Activated CD4-positive, alpha-beta T cell treated with anti-CD3 and anti-CD28 coated beads for 36 hours (primary cell): ENCODE results near the gene TIAM2. TPM values are rescaled to one million over a fixed set of nuclear protein-coding genes. Genes with fewer than 3 reads are reported as not detected.

Experiments
- ATAC-seq: fragments of 200-7000 bp; cut with Tn5 transposase; one replicate; pipeline ENCODE4 v1.10.0; 2021; ENCODE audit warnings: mild to moderate bottlenecking, moderate library complexity
- CTCF ChIA-PET: fragments of 350-600 bp; sonication (Branson Sonifier 250); formaldehyde crosslinking; loops from one replicate; lab custom pipeline; 2021; ENCODE audit warnings: antibody characterized with exemption; lab: Charles Lee
- POLR2A ChIA-PET: fragments of 350-600 bp; sonication (Branson Sonifier 250); formaldehyde crosslinking; loops from one replicate; lab custom pipeline; 2021; ENCODE audit warnings: antibody characterized with exemption, inconsistent platforms; lab: Charles Lee
- DNase-seq: peaks from one replicate; pipeline ENCODE4 v3.0.0-alpha.2; 2020
- H3K27ac Mint-ChIP-seq: one replicate; pipeline ENCODE4 v1.8.0; 2021; ENCODE audit warnings: mixed read lengths
- H3K27me3 Mint-ChIP-seq: one replicate; pipeline ENCODE4 v1.8.0; 2021; ENCODE audit warnings: mixed read lengths
- H3K36me3 Mint-ChIP-seq: one replicate; pipeline ENCODE4 v1.8.0; 2021; ENCODE audit warnings: low read depth, mixed read lengths
- H3K4me1 Mint-ChIP-seq: one replicate; pipeline ENCODE4 v1.8.0; 2021; ENCODE audit warnings: mixed read lengths
- H3K4me3 Mint-ChIP-seq: one replicate; pipeline ENCODE4 v1.8.0; 2021; ENCODE audit warnings: mild to moderate bottlenecking, moderate library complexity, mixed read lengths
- H3K9me3 Mint-ChIP-seq: one replicate; pipeline ENCODE4 v1.8.0; 2021; ENCODE audit warnings: low read depth, mixed read lengths
- intact Hi-C, 2 experiments: fragments of 100-400 bp; cut with DNase I in 1 of 2; cut with micrococcal nuclease in 1 of 2; formaldehyde crosslinking; loops; one replicate each; pipeline versions ENCODE4 v1.14.2 to v1.15.1; 2022 to 2024; cut with DNase I, micrococcal nuclease
- total RNA-seq, 2 experiments: library from RNA; stranded (reverse); gene quantifications; one replicate each; pipeline ENCODE4 v1.2.3, GENCODE V29; 2021

Gene TIAM2
- total RNA-seq, 2 experiments from 2014 or later = 10.4 to 12.0 TPM

DNA sequence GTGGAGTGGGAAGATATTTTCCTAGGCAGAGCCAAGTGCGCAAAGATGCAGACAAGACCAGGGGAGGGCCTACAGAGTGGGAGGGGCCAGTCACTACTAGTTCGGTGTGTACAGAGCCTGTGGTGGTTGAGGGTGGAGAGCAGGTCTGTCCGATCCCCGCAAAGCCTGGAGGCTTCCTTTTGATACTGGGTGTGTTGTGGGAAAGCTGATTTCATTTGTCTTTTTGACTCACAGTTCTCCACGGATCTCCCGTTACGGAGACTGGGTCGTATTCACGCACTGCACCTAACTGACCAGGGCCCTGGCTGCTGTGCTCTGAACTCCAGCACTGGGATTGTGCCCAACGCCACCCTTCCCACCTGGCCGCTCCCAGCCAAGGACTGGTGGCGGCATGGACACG, 1.4 kb upstream of the TIAM2 start:
- H3K4me3 Mint-ChIP-seq = peak overlapping the region; percentile 32

DNA sequence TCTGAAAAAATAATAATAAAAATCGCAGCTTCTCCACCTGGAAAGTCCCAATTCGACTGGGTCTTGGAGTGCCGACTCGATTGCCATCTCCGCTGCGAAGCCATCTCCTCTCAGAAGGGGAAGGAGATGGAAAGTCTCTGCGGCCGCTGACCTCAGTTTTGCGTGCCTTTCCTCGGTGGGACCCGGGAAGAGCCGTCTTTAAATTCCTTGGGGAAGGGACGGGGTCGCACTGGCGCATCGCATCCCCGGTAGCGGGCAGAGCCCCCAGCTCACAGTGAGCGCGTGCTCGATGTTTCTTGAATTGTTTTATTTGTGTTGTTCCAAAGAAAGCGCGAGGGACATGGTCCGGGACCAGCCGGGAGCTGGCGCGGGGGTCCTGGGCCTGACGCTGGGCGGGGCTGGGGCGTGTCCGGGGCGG, 270 bp upstream of the TIAM2 start:
- intact Hi-C loops = loop anchor here (1.0 to 5.0 kb wide), 3 partner anchors 157 to 179 kb away; no protein-coding TSS in a partner anchor
- ATAC-seq = no peak
- no peak for DNase-seq
- peak overlapping the region; percentile 65 for H3K4me3 Mint-ChIP-seq
- H3K36me3 Mint-ChIP-seq = no peaks in the 10 kb centered on the region
- no peaks in the 10 kb centered on the region for H3K9me3 Mint-ChIP-seq
- H3K4me1 Mint-ChIP-seq = peaks cover 11% of the 10 kb centered on the region
- H3K27ac Mint-ChIP-seq = no peak overlapping the region
- POLR2A ChIA-PET = no interaction called here
- CTCF ChIA-PET = interaction anchor here (0.7 kb wide), 1 partner anchor 13 kb away, joined by 4 read pairs; no protein-coding TSS in a partner anchor
- peaks cover 36% of the 10 kb centered on the region for H3K27me3 Mint-ChIP-seq

More for the DNA sequence above, 1.4 kb upstream of the TIAM2 start:
- ChIA-PET CTCF (no interaction called here), POLR2A (no interaction called here)
- H3K9me3 Mint-ChIP-seq = no peaks in the 10 kb centered on the region
- DNase-seq (no peak), ATAC-seq (no peak)
- intact Hi-C loops = no loop called here
- H3K4me1 Mint-ChIP-seq = peaks cover 11% of the 10 kb centered on the region
- peaks cover 34% of the 10 kb centered on the region for H3K27me3 Mint-ChIP-seq
- H3K27ac Mint-ChIP-seq = no peak overlapping the region
- H3K36me3 Mint-ChIP-seq = no peaks in the 10 kb centered on the region

DNA sequence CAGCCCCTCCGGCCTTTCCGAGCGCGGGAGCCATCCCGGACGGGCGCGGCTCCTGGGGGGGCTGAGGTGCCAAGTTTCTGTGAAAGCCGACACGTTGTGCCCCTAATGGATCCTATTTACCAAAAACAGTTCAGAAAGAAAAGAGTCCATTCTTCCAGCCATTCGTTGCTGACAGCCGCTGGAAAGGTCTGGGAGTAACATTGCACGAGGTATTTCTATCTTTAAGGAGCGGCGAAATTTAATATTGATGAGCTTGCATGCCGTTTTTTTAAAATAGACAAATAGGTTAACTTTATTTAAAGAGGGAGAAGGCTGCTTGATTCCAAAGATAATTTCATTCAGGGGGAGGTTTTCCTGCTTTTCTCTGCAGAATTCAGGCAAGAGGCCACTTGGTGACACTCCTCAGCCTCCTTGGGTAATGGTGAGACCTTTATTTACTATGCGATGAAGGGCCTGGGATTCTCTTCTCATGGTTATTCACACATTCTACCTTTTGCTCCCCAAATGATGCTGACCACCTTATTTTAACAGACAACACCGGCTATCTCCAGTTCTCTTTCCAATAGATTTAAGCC, 988 bp downstream of the TIAM2 start:
- no peak overlapping the region for H3K27ac Mint-ChIP-seq
- H3K4me1 Mint-ChIP-seq = peaks cover 11% of the 10 kb centered on the region
- peaks cover 36% of the 10 kb centered on the region for H3K27me3 Mint-ChIP-seq
- no peak for DNase-seq
- no peak for ATAC-seq
- intact Hi-C loops = loop anchor here in 1 of 2 experiments (5.0 kb wide), 1 partner anchor 156 kb away; no protein-coding TSS in a partner anchor
- no peaks in the 10 kb centered on the region for H3K9me3 Mint-ChIP-seq
- ChIA-PET POLR2A (no interaction called here), CTCF (no interaction called here)
- peak overlapping the region; percentile 62 for H3K4me3 Mint-ChIP-seq
- no peaks in the 10 kb centered on the region for H3K36me3 Mint-ChIP-seq

DNA sequence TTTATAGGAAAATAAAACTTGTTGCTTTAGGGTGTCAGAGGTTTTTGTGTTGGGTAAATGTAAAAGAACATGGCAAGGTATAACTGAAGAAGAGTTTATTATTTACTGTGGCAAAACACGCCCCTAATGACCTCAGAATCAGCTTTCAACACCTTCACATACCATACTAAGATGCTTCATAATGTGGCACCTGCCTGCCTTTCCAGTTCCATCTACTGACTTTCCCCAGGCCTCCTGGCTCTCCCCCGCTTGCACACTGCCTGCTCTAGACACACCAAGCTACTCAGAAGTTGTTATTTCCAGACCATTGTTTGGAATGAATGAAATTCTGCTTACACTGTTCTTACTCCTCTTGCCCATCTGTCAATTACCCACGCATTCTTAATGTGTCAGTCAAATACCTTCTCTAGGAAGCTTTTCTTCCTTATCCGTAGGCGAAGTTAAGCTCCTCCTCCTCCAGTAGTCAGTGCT, 1.8 kb downstream of the TIAM2 start:
- Mint-ChIP-seq H3K27me3 (peaks cover 36% of the 10 kb centered on the region), H3K9me3 (no peaks in the 10 kb centered on the region), H3K36me3 (no peaks in the 10 kb centered on the region), H3K4me1 (peaks cover 11% of the 10 kb centered on the region), H3K27ac (no peak overlapping the region), H3K4me3 (peak overlapping the region; percentile 6)
- DNase-seq = no peak
- POLR2A ChIA-PET = interaction anchor here (0.6 kb wide), 1 partner anchor 99 kb away, joined by 5 read pairs; no protein-coding TSS in a partner anchor
- CTCF ChIA-PET = interaction anchor here (1.2 kb wide), 1 partner anchor 69 kb away, joined by 3 read pairs; no protein-coding TSS in a partner anchor
- peak; percentile 10 for ATAC-seq
- intact Hi-C loops = loop anchor here in 1 of 2 experiments (5.0 kb wide), 1 partner anchor 155 kb away; no protein-coding TSS in a partner anchor

DNA sequence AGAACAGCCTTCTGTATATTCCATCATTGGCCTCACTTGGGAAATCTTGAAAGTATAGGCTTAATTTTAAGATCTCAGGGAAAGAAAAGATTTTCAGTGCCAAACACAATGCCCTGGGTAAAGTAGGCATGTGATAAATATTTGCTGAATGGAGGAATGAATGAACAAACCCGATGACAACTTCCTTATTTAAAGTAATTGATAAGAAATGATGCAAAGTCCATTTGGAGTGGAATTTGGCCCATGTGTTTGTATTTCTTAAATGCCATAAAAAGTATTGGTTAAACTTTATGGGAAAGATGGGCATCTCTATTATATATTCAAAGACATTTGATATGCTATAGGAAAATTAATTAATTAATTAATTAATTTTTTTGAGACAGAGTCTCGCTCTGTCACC, 3.7 kb downstream of the TIAM2 start:
- intact Hi-C loops = loop anchor here in 1 of 2 experiments (5.0 kb wide), 1 partner anchor 153 kb away; no protein-coding TSS in a partner anchor
- Mint-ChIP-seq H3K36me3 (no peaks in the 10 kb centered on the region), H3K9me3 (no peaks in the 10 kb centered on the region), H3K4me3 (no peak overlapping the region), H3K27ac (no peak overlapping the region), H3K4me1 (peaks cover 11% of the 10 kb centered on the region), H3K27me3 (peaks cover 34% of the 10 kb centered on the region)
- DNase-seq (no peak), ATAC-seq (no peak)
- ChIA-PET POLR2A (no interaction called here), CTCF (interaction anchor here (1.4 kb wide), 1 partner anchor 25 kb away, joined by 3 read pairs; no protein-coding TSS in a partner anchor)

DNA sequence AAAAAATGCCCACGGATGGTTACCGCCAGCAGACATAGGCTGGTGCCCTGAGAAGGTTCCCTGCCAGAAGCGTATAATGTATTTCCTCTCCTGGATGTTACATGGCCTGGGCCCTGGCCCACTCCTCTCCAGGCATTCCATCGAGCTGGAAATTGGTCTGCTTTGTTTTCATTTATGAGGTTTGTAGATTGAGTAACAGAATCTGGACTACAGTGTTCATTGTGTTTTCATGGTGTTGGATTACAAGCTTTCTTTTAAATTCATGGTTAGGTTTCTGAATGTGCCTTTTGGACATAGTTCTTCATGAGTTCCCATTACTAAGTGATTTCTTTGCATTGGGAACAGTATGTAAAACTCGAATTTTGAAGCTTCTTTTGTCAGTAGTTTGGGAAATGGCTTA, 6.4 kb downstream of the TIAM2 start:
- Mint-ChIP-seq H3K4me3 (no peak overlapping the region), H3K27me3 (peaks cover 20% of the 10 kb centered on the region), H3K9me3 (no peaks in the 10 kb centered on the region), H3K36me3 (no peaks in the 10 kb centered on the region), H3K4me1 (peaks cover 7% of the 10 kb centered on the region), H3K27ac (no peak overlapping the region)
- POLR2A ChIA-PET = no interaction called here
- CTCF ChIA-PET = interaction anchor here (0.6 kb wide), 1 partner anchor 48 kb away, joined by 3 read pairs; no protein-coding TSS in a partner anchor
- intact Hi-C loops = no loop called here
- ATAC-seq (no peak), DNase-seq (no peak)

DNA sequence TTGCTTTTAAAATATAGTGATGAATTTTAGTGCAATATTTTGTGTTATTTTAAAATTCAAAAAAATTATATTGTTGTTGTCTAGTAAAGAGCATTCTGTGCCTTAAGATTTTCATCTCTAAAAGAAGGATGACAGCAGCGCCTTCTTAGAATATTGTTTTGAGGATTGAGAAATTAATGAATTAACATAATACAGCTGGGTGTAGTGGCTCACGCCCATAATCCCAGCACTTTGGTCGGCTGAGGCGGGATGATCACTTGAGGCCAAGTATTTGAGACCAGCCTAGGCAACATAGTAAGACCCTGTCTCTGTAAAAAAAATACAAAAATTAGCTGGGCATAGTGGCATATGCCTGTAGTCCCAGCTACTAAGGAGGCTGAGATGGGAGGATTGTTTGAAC, 6.8 kb downstream of the TIAM2 start:
- Mint-ChIP-seq H3K4me3 (no peak overlapping the region), H3K9me3 (no peaks in the 10 kb centered on the region), H3K4me1 (peaks cover 4% of the 10 kb centered on the region), H3K27me3 (peaks cover 15% of the 10 kb centered on the region), H3K36me3 (no peaks in the 10 kb centered on the region), H3K27ac (no peak overlapping the region)
- no peak for ATAC-seq
- ChIA-PET CTCF (interaction anchor here (0.6 kb wide), 1 partner anchor 49 kb away, joined by 3 read pairs; no protein-coding TSS in a partner anchor), POLR2A (no interaction called here)
- DNase-seq = no peak
- intact Hi-C loops = no loop called here

DNA sequence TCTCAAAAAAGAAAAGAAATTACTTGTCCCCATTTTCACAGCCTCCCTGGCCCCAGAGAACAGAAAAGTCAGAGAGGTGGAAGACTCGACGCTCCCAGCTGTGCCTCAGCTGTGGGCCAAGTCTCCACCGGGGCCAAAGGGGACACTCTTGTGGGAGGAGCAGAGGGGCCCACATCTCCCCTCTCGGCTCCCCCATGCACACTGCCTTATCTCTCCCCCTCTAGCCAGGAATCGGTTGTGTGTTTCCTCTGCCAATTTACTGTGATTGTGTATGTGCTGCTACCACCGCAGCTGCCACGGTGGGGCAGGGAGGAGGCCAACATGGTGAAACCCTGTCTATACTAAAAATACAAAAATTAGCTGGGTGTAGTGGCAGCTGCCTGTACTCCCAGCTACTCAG, 8.4 kb downstream of the TIAM2 start:
- H3K4me1 Mint-ChIP-seq = peaks cover 2% of the 10 kb centered on the region
- intact Hi-C loops = no loop called here
- ATAC-seq (no peak), DNase-seq (no peak)
- POLR2A ChIA-PET = no interaction called here
- peaks cover 3% of the 10 kb centered on the region for H3K27me3 Mint-ChIP-seq
- H3K36me3 Mint-ChIP-seq = no peaks in the 10 kb centered on the region
- CTCF ChIA-PET = interaction anchor here (0.9 kb wide), 1 partner anchor 14 kb away, joined by 4 read pairs; no protein-coding TSS in a partner anchor
- no peaks in the 10 kb centered on the region for H3K9me3 Mint-ChIP-seq
- no peak overlapping the region for H3K27ac Mint-ChIP-seq
- H3K4me3 Mint-ChIP-seq = no peak overlapping the region

DNA sequence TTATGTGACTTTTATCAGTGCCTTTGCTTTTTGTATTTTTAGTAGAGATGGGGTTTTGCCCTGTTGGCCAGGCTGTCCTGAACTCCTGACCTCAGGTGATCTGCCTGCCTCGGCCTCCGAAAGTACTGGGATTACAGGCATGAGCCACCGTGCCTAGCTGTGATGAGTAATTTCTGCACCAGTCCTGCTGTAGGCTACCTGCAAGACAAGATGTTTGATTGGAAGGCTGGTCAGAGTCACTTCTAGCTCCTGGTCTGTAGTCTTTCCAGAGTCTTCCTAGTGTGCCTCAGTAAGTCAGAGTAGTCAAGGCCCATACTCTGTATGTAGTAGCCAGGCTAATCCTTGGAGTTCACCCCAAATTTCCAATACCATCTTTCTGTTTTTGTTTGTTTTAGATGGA, 8.9 kb downstream of the TIAM2 start:
- ATAC-seq (no peak), DNase-seq (no peak)
- Mint-ChIP-seq H3K27me3 (peaks cover 2% of the 10 kb centered on the region), H3K27ac (no peak overlapping the region), H3K4me3 (no peak overlapping the region), H3K4me1 (peaks cover 2% of the 10 kb centered on the region), H3K36me3 (no peaks in the 10 kb centered on the region), H3K9me3 (no peaks in the 10 kb centered on the region)
- intact Hi-C loops = no loop called here
- CTCF ChIA-PET = interaction anchor here (0.9 kb wide), 1 partner anchor 15 kb away, joined by 4 read pairs; no protein-coding TSS in a partner anchor
- POLR2A ChIA-PET = no interaction called here

DNA sequence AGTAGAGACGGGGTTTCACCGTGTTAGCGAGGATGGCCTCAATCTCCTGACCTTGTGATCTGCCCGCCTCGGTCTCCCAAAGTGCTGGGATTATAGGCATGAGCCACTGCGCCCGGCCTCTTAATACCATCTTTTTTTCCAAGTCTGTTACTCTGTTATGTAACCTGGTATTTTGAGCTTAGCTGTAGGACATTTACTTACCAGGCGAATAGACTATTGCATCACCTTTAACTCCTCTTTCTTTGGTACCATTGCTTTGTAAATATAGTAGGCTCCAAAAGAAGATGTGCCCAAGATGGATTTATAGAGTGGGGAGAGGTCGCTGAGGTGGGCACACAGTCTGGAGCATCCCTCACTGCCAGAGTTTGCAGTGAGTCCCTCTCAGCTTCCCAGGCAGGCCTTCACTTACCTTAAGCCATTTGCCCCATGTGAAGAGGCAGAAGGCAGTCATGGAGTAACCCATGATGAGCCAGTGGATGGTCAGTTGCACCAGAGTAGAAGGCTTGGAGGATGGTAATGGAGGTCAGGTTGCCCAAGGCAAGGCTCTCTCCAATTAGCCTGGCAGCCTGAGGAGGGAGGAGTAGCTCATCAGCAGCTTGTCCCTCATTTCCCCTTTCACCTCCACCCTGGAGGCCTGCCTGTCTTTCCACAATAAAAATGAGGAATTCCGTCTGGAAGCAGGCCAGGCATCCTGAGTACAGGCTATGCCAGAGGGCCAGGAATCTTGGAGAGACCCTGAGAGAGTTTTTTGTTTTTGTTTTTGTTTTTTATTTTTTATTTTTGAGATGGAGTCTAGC, 9.7 kb downstream of the TIAM2 start:
- Mint-ChIP-seq H3K36me3 (no peaks in the 10 kb centered on the region), H3K9me3 (no peaks in the 10 kb centered on the region), H3K4me1 (peaks cover 2% of the 10 kb centered on the region), H3K27me3 (peaks cover 2% of the 10 kb centered on the region), H3K27ac (no peak overlapping the region), H3K4me3 (no peak overlapping the region)
- ATAC-seq = no peak
- ChIA-PET CTCF (interaction anchor here (0.8 kb wide), 1 partner anchor 77 kb away, joined by 3 read pairs; no protein-coding TSS in a partner anchor), POLR2A (no interaction called here)
- DNase-seq = no peak
- intact Hi-C loops = no loop called here

DNA sequence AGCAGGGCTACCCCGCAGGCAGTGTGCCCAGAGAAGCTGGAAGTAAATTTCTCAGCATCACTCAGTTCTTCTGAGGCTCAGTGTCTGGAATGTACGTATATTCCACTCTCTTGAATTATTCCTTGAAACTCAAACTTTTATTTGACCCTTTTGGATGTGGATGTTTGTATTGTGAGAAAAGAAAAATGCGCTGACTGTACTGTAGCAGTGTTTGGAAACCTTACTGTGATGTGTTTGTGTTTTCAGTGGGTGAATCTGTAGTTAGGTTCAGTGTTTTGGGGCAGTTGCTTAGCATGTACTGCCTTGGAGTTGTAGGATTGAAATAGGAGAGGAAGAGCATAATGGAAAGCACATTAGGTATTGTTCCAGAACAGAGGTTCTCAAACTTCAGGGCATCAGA, 13.5 kb downstream of the TIAM2 start:
- no peaks in the 10 kb centered on the region for H3K9me3 Mint-ChIP-seq
- no peaks in the 10 kb centered on the region for H3K36me3 Mint-ChIP-seq
- intact Hi-C loops = no loop called here
- H3K4me3 Mint-ChIP-seq = no peak overlapping the region
- CTCF ChIA-PET = no interaction called here
- POLR2A ChIA-PET = no interaction called here
- H3K4me1 Mint-ChIP-seq = peaks cover 2% of the 10 kb centered on the region
- H3K27me3 Mint-ChIP-seq = peaks cover 2% of the 10 kb centered on the region
- H3K27ac Mint-ChIP-seq = no peak overlapping the region
- ATAC-seq = no peak
- DNase-seq = no peak
